ENCODE data around the gene KATNAL1. TPM values are rescaled to one million over a fixed set of nuclear protein-coding genes. Genes with fewer than 3 reads are reported as not detected.

KATNAL1 gene
- total RNA-seq, 1 donor from 2014 or later, result 42.0 TPM

DNA sequence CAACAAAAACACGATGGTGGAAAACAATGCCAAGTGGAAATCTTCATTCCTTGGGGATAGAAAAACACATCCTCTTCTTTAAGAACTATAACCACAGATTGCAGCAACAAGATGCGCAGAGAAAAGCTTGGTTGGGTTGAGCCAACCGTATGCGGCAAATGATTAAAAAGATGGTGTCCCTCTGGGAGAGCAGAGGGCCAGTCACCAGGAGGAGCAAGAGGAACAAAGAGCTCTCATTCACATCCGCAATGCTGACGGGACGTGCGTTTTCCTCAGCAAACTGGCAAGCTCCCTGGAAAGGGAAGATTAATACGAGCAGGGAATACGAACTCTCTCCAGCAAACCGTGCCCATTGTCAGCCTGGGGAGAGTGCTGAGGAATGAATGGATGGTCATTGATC is 141.6 kb downstream of the KATNAL1 start:
- no peaks in the 10 kb centered on the region for H4K20me1 ChIP-seq (ENCODE audit: insufficient read depth, low read length)
- no peaks in the 10 kb centered on the region for H3K79me2 ChIP-seq (ENCODE audit: insufficient read depth, low read length)
- H3K27ac ChIP-seq (ENCODE audit: low read depth, low read length), result no peak overlapping the region
- Mint-ChIP-seq H3K4me1 (ENCODE audit: low read depth, unreplicated experiment) (no peaks in the 10 kb centered on the region), H3K36me3 (ENCODE audit: low read depth, unreplicated experiment) (no peaks in the 10 kb centered on the region), H3K27ac (ENCODE audit: unreplicated experiment) (no peak overlapping the region), H3K9me3 (ENCODE audit: unreplicated experiment) (peaks cover 7% of the 10 kb centered on the region), H3K4me3 (ENCODE audit: unreplicated experiment) (no peak overlapping the region), H3K27me3 (ENCODE audit: low read depth, unreplicated experiment) (peaks cover 13% of the 10 kb centered on the region)
- H3K36me3 ChIP-seq (ENCODE audit: insufficient read depth, low read length), result no peaks in the 10 kb centered on the region
- H3K27me3 ChIP-seq (ENCODE audit: insufficient read depth, low read length), result peaks cover 8% of the 10 kb centered on the region
- no peaks in the 10 kb centered on the region for H3K4me1 ChIP-seq (ENCODE audit: insufficient read depth, low read length)
- H3K4me3 ChIP-seq (ENCODE audit: insufficient read depth, low read depth, low read length), result no peak overlapping the region
- FAIRE-seq (no peak), DNase-seq (ENCODE audit: low read depth) (peak; percentile 39)
- peak overlapping the region; percentile 45 for H2AFZ ChIP-seq (ENCODE audit: low read depth, low read length)
- H3K4me2 ChIP-seq (ENCODE audit: low read length), result peak overlapping the region; percentile 49
- no peak for TF ChIP-seq EZH2 (IDR thresholded peaks at IDR 0.05; ENCODE audit: insufficient read depth, low read length)
- TF ChIP-seq, protein P1, sequence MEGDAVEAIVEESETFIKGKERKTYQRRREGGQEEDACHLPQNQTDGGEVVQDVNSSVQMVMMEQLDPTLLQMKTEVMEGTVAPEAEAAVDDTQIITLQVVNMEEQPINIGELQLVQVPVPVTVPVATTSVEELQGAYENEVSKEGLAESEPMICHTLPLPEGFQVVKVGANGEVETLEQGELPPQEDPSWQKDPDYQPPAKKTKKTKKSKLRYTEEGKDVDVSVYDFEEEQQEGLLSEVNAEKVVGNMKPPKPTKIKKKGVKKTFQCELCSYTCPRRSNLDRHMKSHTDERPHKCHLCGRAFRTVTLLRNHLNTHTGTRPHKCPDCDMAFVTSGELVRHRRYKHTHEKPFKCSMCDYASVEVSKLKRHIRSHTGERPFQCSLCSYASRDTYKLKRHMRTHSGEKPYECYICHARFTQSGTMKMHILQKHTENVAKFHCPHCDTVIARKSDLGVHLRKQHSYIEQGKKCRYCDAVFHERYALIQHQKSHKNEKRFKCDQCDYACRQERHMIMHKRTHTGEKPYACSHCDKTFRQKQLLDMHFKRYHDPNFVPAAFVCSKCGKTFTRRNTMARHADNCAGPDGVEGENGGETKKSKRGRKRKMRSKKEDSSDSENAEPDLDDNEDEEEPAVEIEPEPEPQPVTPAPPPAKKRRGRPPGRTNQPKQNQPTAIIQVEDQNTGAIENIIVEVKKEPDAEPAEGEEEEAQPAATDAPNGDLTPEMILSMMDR (IDR thresholded peaks at IDR 0.05; ENCODE audit: insufficient read depth, low read depth, low read length), result no peak
- no peaks in the 10 kb centered on the region for H3K9me3 ChIP-seq (ENCODE audit: insufficient read depth, low read depth, low read length)
- H3K9ac ChIP-seq (ENCODE audit: low read length), result no peak overlapping the region

DNA sequence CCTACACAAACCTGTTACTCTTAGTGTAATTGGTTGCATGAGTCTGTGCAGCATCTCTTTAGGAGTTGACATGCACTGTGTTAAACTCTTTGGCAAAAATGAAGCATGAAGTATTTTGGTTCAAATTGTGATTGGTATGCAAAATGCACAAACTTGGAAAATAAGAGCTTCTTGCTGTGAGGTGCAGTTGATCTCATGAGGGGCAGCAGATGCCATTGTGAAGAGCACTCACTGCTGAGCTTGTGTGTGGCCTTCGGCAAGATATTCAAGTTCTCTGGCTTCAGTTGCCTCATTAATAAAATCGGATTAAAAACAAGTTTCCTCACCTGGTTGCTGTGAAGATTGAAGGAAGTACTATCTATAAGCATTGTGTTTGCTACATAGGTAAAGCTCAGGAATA is 142.3 kb downstream of the KATNAL1 start:
- no peak overlapping the region for H2AFZ ChIP-seq (ENCODE audit: low read depth, low read length)
- no peak overlapping the region for H3K27ac ChIP-seq (ENCODE audit: low read depth, low read length)
- H3K4me2 ChIP-seq (ENCODE audit: low read length), result no peak overlapping the region
- H3K79me2 ChIP-seq (ENCODE audit: insufficient read depth, low read length), result no peaks in the 10 kb centered on the region
- H3K4me1 ChIP-seq (ENCODE audit: insufficient read depth, low read length), result no peaks in the 10 kb centered on the region
- Mint-ChIP-seq H3K27me3 (ENCODE audit: low read depth, unreplicated experiment) (peaks cover 13% of the 10 kb centered on the region), H3K27ac (ENCODE audit: unreplicated experiment) (no peak overlapping the region), H3K4me3 (ENCODE audit: unreplicated experiment) (no peak overlapping the region), H3K36me3 (ENCODE audit: low read depth, unreplicated experiment) (no peaks in the 10 kb centered on the region), H3K9me3 (ENCODE audit: unreplicated experiment) (peaks cover 7% of the 10 kb centered on the region), H3K4me1 (ENCODE audit: low read depth, unreplicated experiment) (no peaks in the 10 kb centered on the region)
- H4K20me1 ChIP-seq (ENCODE audit: insufficient read depth, low read length), result no peaks in the 10 kb centered on the region
- no peak overlapping the region for H3K9ac ChIP-seq (ENCODE audit: low read length)
- FAIRE-seq (no peak), DNase-seq (ENCODE audit: low read depth) (no peak)
- no peak overlapping the region for H3K4me3 ChIP-seq (ENCODE audit: insufficient read depth, low read depth, low read length)
- peaks cover 8% of the 10 kb centered on the region for H3K27me3 ChIP-seq (ENCODE audit: insufficient read depth, low read length)
- TF ChIP-seq, protein P1 (IDR thresholded peaks at IDR 0.05; ENCODE audit: insufficient read depth, low read depth, low read length), result no peak
- no peak for TF ChIP-seq EZH2 (IDR thresholded peaks at IDR 0.05; ENCODE audit: insufficient read depth, low read length)
- H3K9me3 ChIP-seq (ENCODE audit: insufficient read depth, low read depth, low read length), result no peaks in the 10 kb centered on the region
- no peaks in the 10 kb centered on the region for H3K36me3 ChIP-seq (ENCODE audit: insufficient read depth, low read length)

DNA sequence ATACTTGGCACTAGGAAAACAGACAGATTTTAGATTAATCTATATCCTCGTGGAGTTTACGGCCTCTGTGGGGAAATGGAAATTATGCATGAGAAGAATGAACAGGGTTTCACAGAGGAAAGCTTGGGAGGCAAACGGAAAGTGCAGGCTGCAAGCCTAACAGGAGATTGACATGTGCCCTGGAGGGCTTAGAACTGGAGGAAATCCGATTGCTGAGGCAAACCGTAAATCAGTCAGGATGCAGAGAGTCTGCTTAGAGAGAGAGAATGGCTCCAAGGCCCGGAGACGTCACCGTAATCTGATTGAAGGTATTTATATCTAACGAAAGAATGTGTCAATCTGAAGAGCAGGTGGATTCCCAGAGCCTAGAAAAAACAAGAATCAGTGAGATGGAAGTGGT is 143.2 kb downstream of the KATNAL1 start:
- no peaks in the 10 kb centered on the region for H3K79me2 ChIP-seq (ENCODE audit: insufficient read depth, low read length)
- H3K4me2 ChIP-seq (ENCODE audit: low read length), result no peak overlapping the region
- H3K4me1 ChIP-seq (ENCODE audit: insufficient read depth, low read length), result peaks cover 4% of the 10 kb centered on the region
- H3K27ac ChIP-seq (ENCODE audit: low read depth, low read length), result no peak overlapping the region
- H3K36me3 Mint-ChIP-seq (ENCODE audit: low read depth, unreplicated experiment), result no peaks in the 10 kb centered on the region
- H3K27ac Mint-ChIP-seq (ENCODE audit: unreplicated experiment), result no peak overlapping the region
- DNase-seq (ENCODE audit: low read depth) (no peak), FAIRE-seq (no peak)
- H4K20me1 ChIP-seq (ENCODE audit: insufficient read depth, low read length), result no peaks in the 10 kb centered on the region
- no peak overlapping the region for H3K4me3 ChIP-seq (ENCODE audit: insufficient read depth, low read depth, low read length)
- H3K9me3 Mint-ChIP-seq (ENCODE audit: unreplicated experiment), result peaks cover 7% of the 10 kb centered on the region
- H3K4me1 Mint-ChIP-seq (ENCODE audit: low read depth, unreplicated experiment), result peaks cover 5% of the 10 kb centered on the region
- H3K4me3 Mint-ChIP-seq (ENCODE audit: unreplicated experiment), result no peak overlapping the region
- peaks cover 8% of the 10 kb centered on the region for H3K27me3 ChIP-seq (ENCODE audit: insufficient read depth, low read length)
- H3K27me3 Mint-ChIP-seq (ENCODE audit: low read depth, unreplicated experiment), result peaks cover 13% of the 10 kb centered on the region
- H2AFZ ChIP-seq (ENCODE audit: low read depth, low read length), result no peak overlapping the region
- no peak overlapping the region for H3K9ac ChIP-seq (ENCODE audit: low read length)
- no peaks in the 10 kb centered on the region for H3K36me3 ChIP-seq (ENCODE audit: insufficient read depth, low read length)
- H3K9me3 ChIP-seq (ENCODE audit: insufficient read depth, low read depth, low read length), result no peaks in the 10 kb centered on the region
- TF ChIP-seq, protein P1 (IDR thresholded peaks at IDR 0.05; ENCODE audit: insufficient read depth, low read depth, low read length), result no peak
- TF ChIP-seq EZH2 (IDR thresholded peaks at IDR 0.05; ENCODE audit: insufficient read depth, low read length), result no peak
